Measurements from ENCODE around the gene ASGR2.
"Not testable (repeated sequence)": the region's sequence is repeated elsewhere in the genome, so short reads cannot be mapped to it uniquely, and the experiment has no call there.

ASGR2 gene

DNA sequence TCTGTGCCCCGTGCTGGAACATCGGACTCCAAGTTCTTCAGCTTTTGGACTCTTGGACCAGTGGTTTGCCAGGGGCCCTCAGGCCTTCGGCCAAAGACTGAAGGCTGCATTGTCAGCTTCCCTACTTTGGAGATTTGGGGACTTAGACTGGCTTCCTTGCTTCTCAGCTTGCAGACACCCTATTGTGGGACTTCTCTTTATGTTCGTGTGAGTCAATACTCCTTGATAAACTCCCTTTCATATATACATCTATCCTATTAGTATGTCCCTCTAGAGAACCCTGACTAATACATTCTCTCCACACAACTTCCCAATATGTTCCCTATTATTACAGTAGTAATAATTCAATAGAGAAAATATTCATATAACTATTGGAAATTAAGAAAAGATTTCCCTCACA is 9.2 kb upstream of the ASGR2 start:
- no peak for DNase-seq

DNA sequence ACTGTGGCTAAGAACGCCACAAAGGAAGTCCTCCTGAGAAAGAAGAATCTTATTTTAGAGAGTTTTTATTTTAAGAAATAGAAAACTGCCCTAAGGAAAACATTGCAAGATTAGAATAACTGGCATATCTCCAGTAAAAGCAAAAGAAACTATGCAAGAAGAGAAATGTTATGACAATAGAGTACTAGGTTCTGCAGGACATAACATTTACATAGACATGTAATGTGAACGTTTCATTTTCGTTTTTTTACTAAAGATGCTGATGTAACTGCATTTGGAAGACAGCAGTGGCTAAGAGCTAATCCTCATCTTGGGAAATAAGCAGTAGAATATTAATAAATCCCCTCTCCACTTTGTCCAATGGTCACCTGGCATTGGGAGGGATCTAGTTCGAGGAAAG is 7.8 kb upstream of the ASGR2 start:
- no peak for DNase-seq

DNA sequence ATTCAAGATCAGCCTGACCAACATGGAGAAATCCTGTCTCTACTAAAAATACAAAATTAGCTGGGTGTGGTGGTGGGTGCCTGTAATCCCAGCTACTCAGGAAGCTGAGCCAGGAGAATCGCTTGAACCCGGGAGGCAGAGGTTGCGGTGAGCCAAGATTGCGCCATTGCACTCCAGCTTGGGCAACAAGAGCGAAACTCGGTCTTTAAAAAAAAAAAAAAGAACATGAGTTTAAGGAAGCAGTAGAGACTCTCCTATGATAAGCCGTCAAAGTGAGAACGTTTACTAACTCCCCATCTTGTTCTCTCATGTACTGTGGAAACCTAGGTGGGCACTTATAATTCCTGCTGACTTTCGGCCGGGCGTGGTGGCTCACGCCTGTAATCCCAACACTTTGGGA is 6.0 kb upstream of the ASGR2 start:
- not testable (repeated sequence) for DNase-seq

DNA sequence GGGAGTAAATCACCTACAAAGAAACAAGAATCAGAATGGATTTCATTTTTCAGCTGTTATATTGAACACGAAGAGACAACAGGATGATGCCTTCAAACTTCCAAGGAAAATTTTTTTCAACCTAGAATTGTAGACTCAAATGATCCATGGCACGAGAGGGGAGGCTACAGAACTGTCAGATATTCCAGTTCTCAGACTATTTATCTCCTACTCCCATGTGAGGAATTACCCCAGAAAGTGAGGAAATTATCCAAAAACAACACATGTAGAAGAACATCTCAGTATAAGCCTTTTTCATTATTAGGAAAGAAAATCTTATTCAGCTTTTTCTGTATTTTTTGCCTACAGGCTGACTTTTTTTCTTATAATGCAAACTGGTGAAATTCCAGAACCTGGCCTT is 5.5 kb upstream of the ASGR2 start:
- no peak for DNase-seq

DNA sequence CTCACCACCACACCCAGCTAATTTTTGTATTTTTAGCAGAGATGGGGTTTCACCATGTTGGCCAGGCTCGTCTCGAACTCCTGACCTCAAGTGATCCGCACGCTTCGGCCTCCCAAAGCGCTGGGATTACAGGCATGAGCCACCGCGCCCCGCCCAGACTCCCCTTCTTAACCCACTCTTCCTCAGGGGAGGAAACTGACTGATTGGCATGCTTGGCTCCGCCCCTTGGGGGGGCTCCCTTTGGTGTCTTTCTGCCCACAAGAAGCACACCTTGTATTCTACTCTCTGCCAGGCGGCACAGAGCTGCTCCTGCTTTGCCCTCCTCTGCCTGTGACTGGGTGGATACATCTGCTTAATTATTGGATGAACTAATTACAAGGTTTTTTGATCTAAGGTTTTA is 4.7 kb upstream of the ASGR2 start:
- no peak for DNase-seq

DNA sequence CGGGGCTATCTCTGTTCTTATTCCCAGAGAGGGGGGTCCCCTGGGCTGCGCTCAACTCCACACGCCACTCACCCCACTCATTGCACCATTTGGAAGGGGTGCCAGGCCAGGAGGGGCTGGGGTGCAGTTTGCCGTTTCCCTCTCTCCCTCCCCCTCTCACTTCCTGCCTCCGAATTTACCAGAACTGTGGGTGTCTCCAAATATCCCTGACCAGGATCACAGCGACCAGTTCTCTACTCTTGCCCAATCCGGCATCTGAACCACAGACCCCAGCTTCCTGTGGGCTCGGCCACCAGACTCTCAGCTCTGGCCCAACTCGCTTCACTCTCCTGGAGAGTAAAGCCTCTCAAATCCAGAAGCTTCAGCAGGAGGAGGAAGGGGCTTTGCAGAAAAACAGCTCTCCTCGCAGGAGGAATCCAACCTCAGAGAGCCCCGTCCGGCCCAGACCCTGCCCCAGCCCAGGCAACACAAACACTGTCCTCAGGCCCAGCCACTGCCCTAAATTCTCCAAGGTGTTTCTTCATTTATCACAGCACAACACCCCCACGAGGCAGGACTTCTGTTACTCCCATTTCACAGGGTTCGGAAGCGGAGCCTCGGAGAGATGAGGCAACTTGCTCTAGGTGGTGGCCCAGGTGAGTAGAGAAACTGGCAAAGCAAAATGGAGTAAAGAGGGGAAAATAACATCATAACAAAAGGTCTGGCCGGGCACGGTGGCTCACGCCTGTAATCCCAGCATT is 423 bp upstream of the ASGR2 start:
- no peak for DNase-seq

DNA sequence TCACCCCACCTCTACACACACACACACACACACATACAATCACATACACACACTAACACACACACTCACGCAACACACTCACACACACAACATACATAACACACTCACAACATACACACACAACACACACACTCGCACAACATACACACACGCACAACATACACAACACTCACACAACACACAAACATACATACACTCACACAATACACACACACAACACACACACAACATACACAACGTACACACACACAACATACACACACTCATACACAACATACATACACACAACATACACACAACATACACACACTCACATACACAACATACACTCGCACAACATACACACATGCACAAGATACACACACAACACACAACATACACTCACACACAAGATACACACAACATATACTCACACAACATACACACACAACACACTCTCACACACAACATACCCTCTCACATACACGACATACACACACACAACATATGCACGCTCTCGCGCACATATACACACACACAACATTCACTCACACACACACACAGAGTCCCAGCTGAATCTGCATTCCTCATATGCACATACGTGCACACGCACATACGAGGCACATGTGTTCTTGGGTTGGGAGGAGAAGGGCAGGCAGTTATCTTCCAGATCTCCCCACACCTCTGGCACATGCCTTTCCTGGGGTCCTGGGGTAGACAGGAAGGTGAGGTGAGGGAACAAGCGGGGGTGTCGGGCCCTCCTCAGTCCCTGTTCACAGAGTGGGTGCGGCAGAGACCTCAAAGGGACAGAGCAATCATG is 1.1 kb downstream of the ASGR2 start:
- DNase-seq: no peak

DNA sequence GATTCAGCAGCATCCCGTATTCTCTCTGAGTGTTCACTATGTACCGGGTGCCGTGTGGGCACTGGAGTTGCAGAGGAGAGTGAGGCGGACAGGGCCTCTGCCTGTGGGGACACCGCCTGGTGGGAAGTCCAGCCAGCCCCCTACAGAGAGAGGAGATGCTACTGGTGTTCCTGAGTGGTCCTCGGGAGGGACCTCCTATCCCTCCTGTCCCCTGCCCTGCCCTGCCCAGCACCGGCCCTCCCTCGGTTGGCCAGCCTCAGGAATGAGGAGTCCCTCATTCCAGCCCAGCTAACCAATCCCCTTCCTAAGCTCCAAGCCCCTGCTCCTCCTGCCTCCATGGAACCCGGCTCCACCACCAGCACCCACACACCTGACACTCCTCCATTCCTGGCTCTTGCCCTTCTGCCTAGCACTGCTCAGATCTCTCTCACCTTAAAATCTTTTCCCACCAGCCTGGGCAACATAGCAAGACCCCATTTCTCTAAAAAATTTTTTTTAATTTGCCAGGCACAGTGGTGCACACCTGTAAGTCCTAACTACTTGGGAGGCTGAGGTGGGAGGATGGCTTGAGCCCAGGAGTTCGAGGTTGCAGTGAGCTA is 2.0 kb downstream of the ASGR2 start:
- DNase-seq: no peak

DNA sequence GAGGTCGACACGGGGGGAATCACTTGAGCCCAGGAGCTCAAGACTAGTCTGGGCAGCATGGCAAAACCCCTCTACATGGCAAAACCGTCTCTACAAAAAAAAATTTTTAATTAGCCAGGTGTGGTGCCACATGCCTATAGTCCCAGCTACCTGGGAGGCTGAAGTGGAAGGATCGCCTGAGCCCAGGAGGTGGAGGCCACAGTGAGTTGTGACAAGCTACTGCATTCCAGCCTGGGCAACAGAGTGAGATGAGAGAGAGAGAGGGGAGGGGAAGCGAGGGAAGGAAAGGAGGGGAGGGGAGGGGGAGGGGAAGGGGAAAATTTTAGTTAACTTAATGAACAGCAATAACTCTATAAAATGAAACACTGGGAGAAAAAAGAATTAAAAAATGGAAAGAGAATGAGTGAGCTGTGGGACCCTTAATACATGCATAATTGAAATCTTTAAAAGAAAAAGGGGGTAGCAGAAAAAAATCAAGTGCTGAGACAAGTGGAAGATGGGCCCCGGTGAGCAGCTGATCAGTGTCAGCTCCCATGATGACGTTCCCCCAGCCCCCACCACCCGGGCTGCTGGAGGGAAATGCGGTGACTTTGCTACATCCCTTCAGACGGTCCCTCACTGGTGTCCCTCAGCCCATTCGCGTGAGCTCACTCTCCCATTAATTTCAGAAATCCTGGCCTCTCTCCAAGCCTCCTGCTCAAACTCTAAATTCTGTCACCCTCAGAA is 2.7 kb downstream of the ASGR2 start:
- DNase-seq: no peak

DNA sequence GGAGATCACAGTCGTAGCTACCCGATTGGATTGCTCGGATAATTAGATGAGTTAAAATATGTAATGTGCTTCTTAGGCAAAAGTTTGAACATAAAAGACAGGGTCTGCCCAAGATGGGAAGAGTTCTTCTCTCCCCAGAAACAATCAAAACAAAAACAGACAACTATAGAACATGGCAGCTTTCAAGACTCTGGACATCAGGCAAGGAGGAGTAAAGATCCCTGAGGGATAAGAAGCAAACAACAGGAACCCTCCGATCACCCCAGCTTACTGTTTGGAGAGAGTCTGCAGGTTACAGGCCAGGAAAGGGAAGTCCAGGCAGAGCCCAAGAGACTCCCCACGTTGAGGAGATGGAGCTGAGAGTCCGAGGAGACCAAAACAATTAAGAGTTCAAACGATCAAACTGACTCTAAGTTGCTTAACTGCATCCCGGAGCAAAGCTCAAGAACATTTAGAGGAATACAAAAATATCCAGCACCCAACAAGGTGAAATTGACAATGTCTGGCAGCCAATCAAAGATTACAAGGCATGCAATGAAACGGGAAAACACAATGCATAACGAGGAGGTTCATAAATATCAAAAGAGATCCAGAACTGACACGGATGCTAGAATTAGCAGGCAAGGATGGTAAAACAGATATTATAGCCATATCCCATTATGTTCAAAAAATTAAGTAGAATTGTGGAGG is 3.9 kb downstream of the ASGR2 start:
- DNase-seq: no peak

DNA sequence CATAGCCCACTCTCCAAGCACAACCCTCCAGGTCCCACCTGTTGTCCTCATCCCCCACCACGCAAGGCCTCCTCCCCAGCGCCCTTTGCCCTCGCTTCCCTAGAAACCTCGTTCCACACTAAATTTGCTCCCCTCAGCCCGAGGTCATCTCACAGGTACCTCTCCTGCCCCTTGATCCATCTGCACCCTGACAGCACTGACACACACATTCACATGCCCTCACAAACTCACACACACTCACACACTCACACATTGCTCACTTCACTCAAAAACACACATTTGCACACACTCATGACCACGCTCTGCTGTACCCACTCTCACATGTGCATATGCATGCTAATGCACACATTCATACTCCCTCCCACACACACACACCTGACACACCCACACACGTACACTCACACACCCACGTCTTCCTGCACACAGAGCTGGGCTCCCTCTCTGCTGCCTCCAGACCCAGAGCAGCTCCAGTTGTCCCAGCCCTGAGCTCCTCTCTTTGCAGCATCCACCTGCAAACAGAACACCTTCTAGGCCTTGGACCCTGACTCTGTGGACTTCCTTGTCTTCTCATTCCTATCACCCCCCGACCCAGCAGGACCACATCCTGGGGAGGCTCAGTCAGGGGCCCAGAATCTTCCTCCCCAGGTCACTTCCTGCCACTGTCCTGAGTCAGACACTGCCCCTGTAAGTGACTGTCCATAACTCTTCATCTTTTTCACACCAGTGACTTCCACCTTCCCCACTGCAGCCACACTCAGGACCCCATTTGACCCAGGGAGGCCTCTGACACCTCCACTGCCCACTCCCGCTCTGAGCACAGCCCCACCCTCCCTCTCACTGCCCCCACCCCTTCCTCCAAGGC is 4.9 kb downstream of the ASGR2 start:
- no peak for DNase-seq

DNA sequence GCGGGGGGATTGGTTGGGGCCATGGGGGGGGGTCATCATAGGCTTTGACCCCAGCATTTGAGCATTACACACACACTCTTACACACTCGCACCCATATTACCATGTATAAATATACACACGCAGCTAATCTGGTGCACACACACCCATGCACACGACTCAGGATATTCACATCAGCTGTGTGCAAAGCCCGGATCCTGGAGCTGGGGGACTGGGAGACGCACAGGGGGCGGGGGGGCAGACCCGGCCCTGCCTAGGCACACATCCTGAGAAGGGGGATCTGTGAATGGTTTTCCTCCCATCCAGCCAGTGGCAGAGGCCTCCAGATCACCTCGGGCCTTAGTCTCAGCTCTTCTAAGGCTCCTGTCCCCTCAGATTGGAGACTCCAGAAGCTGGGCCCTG is 5.6 kb downstream of the ASGR2 start:
- no peak for DNase-seq

DNA sequence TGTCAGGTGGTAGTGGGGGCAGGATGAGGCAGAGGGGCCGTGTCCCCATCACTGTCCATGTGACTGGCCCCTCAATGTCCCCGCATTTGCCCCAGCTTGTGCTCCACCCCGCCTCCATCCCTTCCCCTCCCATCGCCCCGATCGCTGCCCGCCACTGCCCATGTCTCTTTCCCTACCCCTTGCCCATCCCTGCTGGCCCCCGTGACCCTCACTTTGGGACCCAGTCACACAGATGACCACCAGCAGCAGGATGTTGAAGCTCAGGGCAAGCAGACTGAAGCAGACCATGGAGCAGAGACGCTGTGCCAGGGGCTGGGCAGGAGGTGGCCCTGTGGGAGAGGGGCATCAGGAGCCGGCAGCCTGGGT is 6.1 kb downstream of the ASGR2 start:
- no peak for DNase-seq

DNA sequence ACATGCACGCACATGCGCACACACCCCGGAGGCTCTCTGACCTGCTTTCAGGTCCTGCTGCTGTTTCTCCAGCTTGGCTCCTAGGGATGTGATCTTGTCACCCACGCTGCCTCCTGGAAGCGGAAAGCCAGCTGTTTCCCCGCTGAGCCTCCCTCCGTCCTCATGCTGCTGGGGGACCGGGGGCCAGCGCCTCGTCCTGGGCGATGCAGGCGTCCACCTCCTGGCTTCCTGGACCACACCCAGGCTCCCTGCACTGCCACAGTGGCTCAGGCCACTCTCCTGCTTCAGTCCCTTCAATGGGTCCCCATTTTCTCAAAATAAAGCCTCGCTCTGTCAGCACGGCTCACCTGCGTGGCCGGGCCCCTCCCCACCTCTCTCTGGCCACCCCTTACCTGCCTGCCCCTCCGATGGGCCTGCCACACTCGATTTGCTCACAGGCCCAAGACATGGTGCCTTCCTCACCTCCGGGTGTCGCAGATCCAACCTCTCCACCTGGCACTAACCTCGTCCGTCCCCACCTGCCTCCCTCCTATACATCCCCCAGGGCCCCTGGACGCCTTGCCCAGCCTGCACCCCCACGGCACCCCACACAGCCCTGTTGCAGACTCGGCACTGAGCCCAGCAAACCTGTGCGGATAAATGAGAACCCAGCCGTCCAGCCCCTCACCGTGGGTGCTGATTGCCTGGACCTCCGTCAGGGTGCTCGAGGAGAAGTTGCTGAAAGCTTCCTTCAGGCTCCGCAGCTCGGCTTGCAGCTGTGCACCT is 6.6 kb downstream of the ASGR2 start:
- DNase-seq: no peak

DNA sequence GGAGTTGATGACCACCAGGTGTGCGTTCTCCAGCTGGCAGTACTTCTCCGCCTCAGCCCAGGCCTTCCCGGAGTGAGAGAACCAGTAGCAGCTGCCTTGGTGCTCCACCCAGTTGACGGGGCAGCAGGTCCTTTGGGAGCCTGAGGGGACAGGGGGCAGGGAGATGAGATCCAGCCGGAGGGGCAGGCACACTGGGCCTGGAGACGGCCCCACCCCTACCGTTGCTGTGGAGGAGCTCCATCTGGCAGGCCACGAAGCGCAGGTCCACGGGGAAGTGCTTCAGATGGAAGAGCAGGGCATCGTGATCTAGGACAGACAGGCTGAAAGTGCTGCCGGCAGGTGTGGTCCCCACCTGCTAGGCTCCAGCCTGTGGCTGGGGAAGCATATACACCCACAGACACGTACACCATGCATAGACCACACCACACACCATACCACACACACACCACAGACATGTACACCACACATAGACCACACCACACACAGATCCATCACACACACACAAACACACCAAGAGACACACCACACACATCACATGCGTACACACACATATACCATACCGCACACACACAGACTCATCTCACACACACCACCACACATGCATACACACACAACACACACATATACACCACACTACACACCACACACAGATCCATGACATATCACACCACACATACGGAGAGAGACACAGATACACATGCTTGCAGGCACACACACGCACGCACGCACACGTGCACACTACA is 7.4 kb downstream of the ASGR2 start:
- no peak for DNase-seq

DNA sequence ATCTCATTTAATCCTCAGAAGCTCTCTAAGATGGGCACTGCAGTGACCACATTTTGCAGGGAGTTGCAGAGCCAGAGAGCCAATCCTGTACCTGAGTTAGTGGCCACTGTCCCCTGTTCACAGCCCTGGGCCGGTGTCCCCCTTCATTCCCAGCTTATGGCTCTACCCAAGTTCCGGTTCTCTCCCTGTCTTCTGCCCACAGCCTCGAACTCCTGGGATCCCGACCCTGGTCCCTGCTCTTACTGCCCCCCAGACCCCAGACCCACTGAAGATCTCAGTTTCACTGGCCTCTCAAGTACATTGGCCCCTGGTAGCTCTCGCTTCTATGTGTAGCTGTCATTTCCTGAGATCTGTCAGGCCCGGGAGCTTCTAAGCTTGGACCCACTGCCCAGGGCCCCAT is 12.2 kb downstream of the ASGR2 start:
- no peak for DNase-seq

DNA sequence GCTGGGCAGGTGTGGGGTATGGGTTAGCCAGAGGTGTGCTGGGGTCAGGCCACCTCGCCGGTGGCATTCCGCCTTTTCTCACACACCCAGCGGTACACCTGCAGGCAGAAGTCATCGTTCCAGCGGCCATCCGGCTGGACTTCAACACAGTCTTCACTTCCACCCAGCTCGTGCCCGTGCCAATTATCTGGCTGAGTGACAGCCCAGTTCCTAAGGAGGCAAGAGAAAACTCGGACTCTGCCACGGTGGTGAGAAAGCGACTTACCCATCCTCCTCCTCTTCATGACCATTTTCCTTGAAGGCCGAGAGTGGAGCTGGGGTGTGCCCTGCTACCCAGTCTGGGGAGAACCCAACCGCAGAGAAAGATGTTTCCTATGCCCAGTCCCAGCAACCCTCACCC is 13.1 kb downstream of the ASGR2 start:
- DNase-seq: no peak

DNA sequence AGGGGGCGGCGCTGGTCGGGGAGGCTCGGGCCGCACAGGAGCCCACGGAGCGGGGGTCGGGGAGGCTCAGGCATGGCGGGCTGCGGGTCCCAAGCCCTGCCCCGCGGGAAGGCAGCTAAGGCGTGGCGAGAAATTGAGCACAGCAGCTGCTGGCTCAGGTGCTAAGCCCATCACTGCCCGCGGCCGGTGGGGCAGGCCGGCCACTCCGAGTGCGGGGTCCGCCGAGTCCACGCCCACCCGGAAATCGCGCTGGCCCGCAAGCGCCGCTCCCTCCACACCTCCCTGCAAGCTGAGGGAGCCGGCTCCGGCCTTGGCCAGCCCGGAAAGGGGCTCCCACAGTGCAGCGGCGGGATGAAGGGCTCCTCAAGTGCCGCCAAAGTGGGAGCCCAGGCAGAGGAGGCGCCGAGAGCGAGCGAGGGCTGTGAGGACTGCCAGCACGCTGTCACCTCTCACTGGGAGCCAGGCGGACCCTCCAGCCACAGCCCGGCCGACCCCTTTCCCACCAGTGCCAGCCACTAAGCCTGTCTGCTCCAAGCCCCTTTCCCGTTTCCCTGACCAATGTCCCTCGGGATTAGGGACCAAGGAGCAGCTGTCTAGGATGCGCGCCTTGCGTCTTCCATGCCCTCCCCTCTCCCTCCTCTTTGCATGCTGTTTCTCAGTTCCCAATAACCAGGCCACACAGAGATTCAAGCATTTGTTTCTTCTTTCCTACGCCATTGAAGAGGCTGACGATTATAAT is 13.8 kb downstream of the ASGR2 start:
- DNase-seq: not testable (repeated sequence)

DNA sequence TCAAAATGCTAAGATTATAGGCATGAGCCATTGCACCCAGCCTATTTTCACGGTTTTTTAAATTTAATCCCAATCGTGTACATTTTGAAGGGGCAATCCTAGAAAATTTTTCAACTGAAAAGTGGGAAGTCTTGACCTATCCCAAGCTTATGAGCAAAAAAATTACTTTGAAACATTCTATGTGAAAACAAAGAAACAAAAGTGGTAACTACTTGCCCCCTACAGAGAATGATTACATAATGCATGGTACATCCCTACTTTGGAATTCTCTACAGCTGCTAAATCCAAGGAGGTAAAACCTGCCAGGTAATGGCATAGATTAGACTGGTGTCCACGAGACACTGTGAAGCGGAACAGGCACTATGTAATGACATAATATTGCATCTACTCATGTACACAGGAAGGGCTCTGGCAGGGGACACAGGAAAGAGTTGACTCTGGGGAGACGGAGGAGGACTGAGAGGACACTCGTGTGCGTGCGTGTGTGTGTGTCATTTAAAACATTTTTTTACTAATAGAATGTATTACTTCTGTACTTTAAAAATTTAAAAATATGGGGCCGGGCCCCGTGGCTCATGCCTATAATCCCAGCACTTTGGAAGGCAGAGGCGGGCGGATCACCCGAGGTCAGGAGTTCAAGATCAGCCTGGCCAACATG is 15.7 kb downstream of the ASGR2 start:
- DNase-seq: no peak

Measured in stimulated activated CD4-positive, alpha-beta T cell treated with anti-CD3 and anti-CD28 coated beads, Interleukin-4, amount 100 ng/mL, for 1 hour (primary cell).